ENCODE results near the gene TUBGCP3.
"Not testable (repeated sequence)": the region's sequence is repeated elsewhere in the genome, so short reads cannot be mapped to it uniquely, and the experiment has no call there.

The TUBGCP3 gene

GRCh38 chr13:112579310-112579843 lies 8.6 kb downstream of the TUBGCP3 start:
- no peak for DNase-seq (ENCODE audit: low read depth in 2 of 2)

- DNase-seq (ENCODE audit: low read depth in 2 of 2) = no peak
These were observed 11.2 kb downstream of the TUBGCP3 start for GRCh38 chr13:112576768-112577167.

GRCh38 chr13:112576191-112576590 lies 11.8 kb downstream of the TUBGCP3 start:
- DNase-seq (ENCODE audit: low read depth in 2 of 2) = no peak

GRCh38 chr13:112575675-112576074 lies 12.3 kb downstream of the TUBGCP3 start:
- peak in 1 of 2 experiments; percentile 26 for DNase-seq (ENCODE audit: low read depth in 2 of 2)

- DNase-seq (ENCODE audit: low read depth in 2 of 2) = no peak
These were observed 12.9 kb downstream of the TUBGCP3 start for GRCh38 chr13:112574834-112575613.

- DNase-seq (ENCODE audit: low read depth in 2 of 2) = no peak
These were observed 13.5 kb downstream of the TUBGCP3 start for GRCh38 chr13:112574416-112574815.

GRCh38 chr13:112573710-112574109 lies 14.2 kb downstream of the TUBGCP3 start:
- DNase-seq (ENCODE audit: low read depth in 2 of 2) = no peak

GRCh38 chr13:112572366-112572765 lies 15.6 kb downstream of the TUBGCP3 start:
- DNase-seq (ENCODE audit: low read depth in 2 of 2) = no peak

- no peak for DNase-seq (ENCODE audit: low read depth in 2 of 2)
These were observed 18.1 kb downstream of the TUBGCP3 start for GRCh38 chr13:112569821-112570220.

GRCh38 chr13:112567161-112567862 lies 20.6 kb downstream of the TUBGCP3 start:
- no peak for DNase-seq (ENCODE audit: low read depth in 2 of 2)

- no peak for DNase-seq (ENCODE audit: low read depth in 2 of 2)
These were observed 25.1 kb downstream of the TUBGCP3 start for GRCh38 chr13:112562786-112563383.

GRCh38 chr13:112562254-112562653 lies 25.7 kb downstream of the TUBGCP3 start:
- no peak for DNase-seq (ENCODE audit: low read depth in 2 of 2)

- DNase-seq (ENCODE audit: low read depth in 2 of 2) = no peak
These were observed 26.5 kb downstream of the TUBGCP3 start for GRCh38 chr13:112561478-112561877.

GRCh38 chr13:112558696-112559418 lies 29.1 kb downstream of the TUBGCP3 start:
- DNase-seq (ENCODE audit: low read depth in 2 of 2) = no peak

GRCh38 chr13:112556600-112556999 lies 31.4 kb downstream of the TUBGCP3 start:
- no peak for DNase-seq (ENCODE audit: low read depth in 2 of 2)

GRCh38 chr13:112554214-112554850 lies 33.6 kb downstream of the TUBGCP3 start:
- no peak for DNase-seq (ENCODE audit: low read depth in 2 of 2)

- DNase-seq (ENCODE audit: low read depth in 2 of 2) = not testable (repeated sequence)
These were observed 39.0 kb downstream of the TUBGCP3 start for GRCh38 chr13:112548975-112549374.

- DNase-seq (ENCODE audit: low read depth in 2 of 2) = peak; percentile 12 to 14
These were observed 42.1 kb downstream of the TUBGCP3 start for GRCh38 chr13:112545856-112546255.

GRCh38 chr13:112532837-112533745 lies 54.9 kb downstream of the TUBGCP3 start:
- DNase-seq (ENCODE audit: low read depth in 2 of 2) = no peak

GRCh38 chr13:112531263-112531794 lies 56.6 kb downstream of the TUBGCP3 start:
- DNase-seq (ENCODE audit: low read depth in 2 of 2) = no peak
